OCI-LY3 (cell line): Measurements from ENCODE around the gene OR51V1.
"Not testable (repeated sequence)": the region's sequence is repeated elsewhere in the genome, so short reads cannot be mapped to it uniquely, and the experiment has no call there.

Experiments
- EZH2phosphoT487 ChIP-seq: fragments of 200-600 bp; shearing (Covaris generic); IDR thresholded peaks from 2 replicates; pipeline ENCODE4 v1.6.1; 2018; ENCODE audit warnings: antibody characterized with exemption, mixed run types, low read depth
- TF ChIP-seq, protein P1 (sequence below): fragments of 200-600, 300-600 bp; sonication (generic); IDR thresholded peaks from 2 replicates; pipeline ENCODE4 v1.5.1; 2014; ENCODE audit warnings: antibody characterized with exemption, low read length, low read depth

DNA sequence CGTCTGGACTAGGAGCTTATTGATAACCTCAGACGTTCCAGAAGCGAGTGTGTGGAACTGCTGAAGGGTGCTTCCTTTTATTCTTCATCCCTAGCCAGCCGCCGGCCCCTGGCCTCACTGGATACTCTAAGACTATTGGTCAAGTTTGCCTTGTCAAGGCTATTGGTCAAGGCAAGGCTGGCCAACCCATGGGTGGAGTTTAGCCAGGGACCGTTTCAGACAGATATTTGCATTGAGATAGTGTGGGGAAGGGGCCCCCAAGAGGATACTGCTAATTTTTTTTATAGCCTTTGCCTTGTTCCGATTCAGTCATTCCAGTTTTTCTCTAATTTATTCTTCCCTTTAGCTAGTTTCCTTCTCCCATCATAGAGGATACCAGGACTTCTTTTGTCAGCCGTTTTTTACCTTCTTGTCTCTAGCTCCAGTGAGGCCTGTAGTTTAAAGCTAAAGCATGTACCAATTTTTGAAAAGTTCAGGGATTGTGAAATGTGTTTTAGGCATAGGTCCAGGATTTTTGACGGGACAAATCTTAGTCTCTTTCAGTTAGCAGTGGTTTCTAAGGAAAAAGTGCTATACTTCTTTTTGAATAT is 49.4 kb upstream of the OR51V1 start, which contains the start of gene HBG1:
- TF ChIP-seq, protein P1, sequence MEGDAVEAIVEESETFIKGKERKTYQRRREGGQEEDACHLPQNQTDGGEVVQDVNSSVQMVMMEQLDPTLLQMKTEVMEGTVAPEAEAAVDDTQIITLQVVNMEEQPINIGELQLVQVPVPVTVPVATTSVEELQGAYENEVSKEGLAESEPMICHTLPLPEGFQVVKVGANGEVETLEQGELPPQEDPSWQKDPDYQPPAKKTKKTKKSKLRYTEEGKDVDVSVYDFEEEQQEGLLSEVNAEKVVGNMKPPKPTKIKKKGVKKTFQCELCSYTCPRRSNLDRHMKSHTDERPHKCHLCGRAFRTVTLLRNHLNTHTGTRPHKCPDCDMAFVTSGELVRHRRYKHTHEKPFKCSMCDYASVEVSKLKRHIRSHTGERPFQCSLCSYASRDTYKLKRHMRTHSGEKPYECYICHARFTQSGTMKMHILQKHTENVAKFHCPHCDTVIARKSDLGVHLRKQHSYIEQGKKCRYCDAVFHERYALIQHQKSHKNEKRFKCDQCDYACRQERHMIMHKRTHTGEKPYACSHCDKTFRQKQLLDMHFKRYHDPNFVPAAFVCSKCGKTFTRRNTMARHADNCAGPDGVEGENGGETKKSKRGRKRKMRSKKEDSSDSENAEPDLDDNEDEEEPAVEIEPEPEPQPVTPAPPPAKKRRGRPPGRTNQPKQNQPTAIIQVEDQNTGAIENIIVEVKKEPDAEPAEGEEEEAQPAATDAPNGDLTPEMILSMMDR = not testable (repeated sequence)
- not testable (repeated sequence) for TF ChIP-seq EZH2phosphoT487
